Stimulated activated CD8-positive, alpha-beta memory T cell treated with anti-CD3 and anti-CD28 coated beads, Interleukin-15, amount 100 ng/mL, for 48 hours (primary cell): ENCODE data around the gene RALGDS.
"Not testable (repeated sequence)": the region's sequence is repeated elsewhere in the genome, so short reads cannot be mapped to it uniquely, and the experiment has no call there.

Experiments used
- DNase-seq, 2 donors: peaks; one replicate each; pipeline ENCODE4 v3.0.0-alpha.2; 2020; ENCODE audit warnings: low read depth in 2 of 2

The RALGDS gene

GRCh38 chr9:133088146-133088750 is 32.8 kb downstream of the RALGDS start:
- DNase-seq: no peak

- no peak for DNase-seq
Observed at GRCh38 chr9:133087429-133088145, 33.5 kb downstream of the RALGDS start.

- no peak for DNase-seq
Observed at GRCh38 chr9:133086894-133087293, 34.1 kb downstream of the RALGDS start.

- DNase-seq: not testable (repeated sequence)
Observed at GRCh38 chr9:133086212-133086860, 34.7 kb downstream of the RALGDS start.

- DNase-seq: not testable (repeated sequence)
Observed at GRCh38 chr9:133083688-133084087, 37.4 kb downstream of the RALGDS start.

GRCh38 chr9:133081957-133082644 is 38.9 kb downstream of the RALGDS start:
- DNase-seq: not testable (repeated sequence)

GRCh38 chr9:133080786-133081779 is 40.0 kb downstream of the RALGDS start:
- not testable (repeated sequence) for DNase-seq

- no peak for DNase-seq
Observed at GRCh38 chr9:133080161-133080560, 40.9 kb downstream of the RALGDS start.

GRCh38 chr9:133078486-133078885 is 42.6 kb downstream of the RALGDS start:
- no peak for DNase-seq

- DNase-seq: no peak
Observed at GRCh38 chr9:133076691-133077090, 44.3 kb downstream of the RALGDS start.

GRCh38 chr9:133075925-133076630 is 45.0 kb downstream of the RALGDS start:
- no peak for DNase-seq

GRCh38 chr9:133074111-133074651 is 46.9 kb downstream of the RALGDS start:
- no peak for DNase-seq

GRCh38 chr9:133073086-133074014 is 47.7 kb downstream of the RALGDS start:
- DNase-seq: no peak

- DNase-seq: not testable (repeated sequence)
Observed at GRCh38 chr9:133072210-133072609, 48.8 kb downstream of the RALGDS start.

- DNase-seq: no peak
Observed at GRCh38 chr9:133071484-133072150, 49.4 kb downstream of the RALGDS start.

GRCh38 chr9:133070985-133071384 is 50.1 kb downstream of the RALGDS start:
- not testable (repeated sequence) for DNase-seq

- DNase-seq: not testable (repeated sequence)
Observed at GRCh38 chr9:133070500-133070961, 50.5 kb downstream of the RALGDS start.

- not testable (repeated sequence) for DNase-seq
Observed at GRCh38 chr9:133068431-133068830, 52.6 kb downstream of the RALGDS start.
